Measurements from ENCODE around the gene TMEM134. TPM values are rescaled to one million over a fixed set of nuclear protein-coding genes. Genes with fewer than 3 reads are reported as not detected.
"Not testable (repeated sequence)": the region's sequence is repeated elsewhere in the genome, so short reads cannot be mapped to it uniquely, and the experiment has no call there.

TMEM134 gene
- total RNA-seq (2014; rRNA removed; shearing (Covaris generic)): 17.3 and 38.6 TPM in 2 replicates

GRCh38 chr11:67468759-67469507, at the start of gene TMEM134:
TMEM134 (minus strand) TSS chr11:67469251; CDS start chr11:67469192, 59 bp downstream.
- DNase-seq (ENCODE audit: low spot score): peak; percentile 85

- DNase-seq (ENCODE audit: low spot score): no peak
Observed at GRCh38 chr11:67517784-67518552, 48.9 kb upstream of the TMEM134 start.

GRCh38 chr11:67516806-67517205, 47.8 kb upstream of the TMEM134 start:
- DNase-seq (ENCODE audit: low spot score): no peak

GRCh38 chr11:67514116-67514515, 45.1 kb upstream of the TMEM134 start:
- no peak for DNase-seq (ENCODE audit: low spot score)

- not testable (repeated sequence) for DNase-seq (ENCODE audit: low spot score)
Observed at GRCh38 chr11:67511558-67511957, 42.5 kb upstream of the TMEM134 start.

- DNase-seq (ENCODE audit: low spot score): no peak
Observed at GRCh38 chr11:67510023-67510345, 40.9 kb upstream of the TMEM134 start.

GRCh38 chr11:67508486-67509121, 39.6 kb upstream of the TMEM134 start:
- DNase-seq (ENCODE audit: low spot score): peak; percentile 94

GRCh38 chr11:67507864-67508485, 38.9 kb upstream of the TMEM134 start, which contains the start of gene CDK2AP2:
CDK2AP2 (minus strand) TSS chr11:67508162; CDS start chr11:67508082, 80 bp downstream.
- peak; percentile 99 for DNase-seq (ENCODE audit: low spot score)

GRCh38 chr11:67507242-67507863, 38.3 kb upstream of the TMEM134 start:
- no peak for DNase-seq (ENCODE audit: low spot score)

- no peak for DNase-seq (ENCODE audit: low spot score)
Observed at GRCh38 chr11:67506426-67507051, 37.5 kb upstream of the TMEM134 start.

- peak; percentile 97 for DNase-seq (ENCODE audit: low spot score)
Observed at GRCh38 chr11:67505605-67506396, 36.8 kb upstream of the TMEM134 start.

- DNase-seq (ENCODE audit: low spot score): peak; percentile 30
Observed at GRCh38 chr11:67504950-67505581, 36.0 kb upstream of the TMEM134 start, which contains the start of gene PITPNM1. PITPNM1 (minus strand) TSS chr11:67505363; CDS start chr11:67504180, 1,183 bp downstream.

GRCh38 chr11:67504005-67504949, 35.2 kb upstream of the TMEM134 start:
- no peak for DNase-seq (ENCODE audit: low spot score)

- no peak for DNase-seq (ENCODE audit: low spot score)
Observed at GRCh38 chr11:67503119-67504004, 34.3 kb upstream of the TMEM134 start.

GRCh38 chr11:67502328-67502979, 33.4 kb upstream of the TMEM134 start:
- no peak for DNase-seq (ENCODE audit: low spot score)

- no peak for DNase-seq (ENCODE audit: low spot score)
Observed at GRCh38 chr11:67501854-67502253, 32.8 kb upstream of the TMEM134 start.
